ENCODE measurements around the gene LHFPL5.

LHFPL5 gene

DNA sequence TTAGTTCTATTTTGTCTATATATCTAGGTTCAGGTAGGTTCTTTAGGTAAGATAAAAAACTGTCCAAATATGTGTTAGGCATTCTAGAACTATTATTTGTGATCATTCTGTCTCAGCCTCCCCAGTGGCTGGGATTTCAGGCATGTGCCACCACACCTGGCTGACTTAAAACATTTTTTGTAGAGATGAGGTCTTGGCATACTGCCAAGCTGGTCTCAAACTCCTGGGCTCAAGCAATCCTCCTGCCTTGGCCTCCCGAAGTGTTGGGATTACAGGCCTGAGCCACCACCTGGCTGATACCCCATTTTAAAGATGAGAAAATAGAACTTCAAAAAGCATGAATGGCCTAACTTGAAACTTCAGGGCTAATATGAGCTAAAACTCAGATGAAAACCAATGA, 33.9 kb downstream of the LHFPL5 start:
- no peak for DNase-seq (ENCODE audit: low read depth)
- H3K4me3 ChIP-seq (ENCODE audit: low read depth, low read length), result no peak overlapping the region

DNA sequence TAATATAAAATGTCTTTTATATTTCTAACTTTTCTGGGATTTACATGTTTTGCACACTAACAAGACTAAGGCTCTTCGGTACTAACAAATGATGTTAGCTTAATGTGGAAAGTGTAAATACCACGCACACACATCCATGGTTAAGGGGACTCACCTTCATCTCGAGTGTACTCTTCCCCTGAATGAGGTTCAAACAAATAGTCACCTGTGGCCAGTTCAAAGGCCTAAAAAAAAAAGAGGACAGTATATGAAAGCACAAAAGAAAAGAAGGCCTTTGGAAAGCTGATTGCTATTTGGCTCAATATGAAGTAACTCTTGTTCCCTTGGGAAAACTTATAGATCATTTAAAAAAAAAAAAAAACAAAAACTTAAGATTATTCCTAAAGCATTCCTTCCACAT, 37.2 kb downstream of the LHFPL5 start:
- no peak for DNase-seq (ENCODE audit: low read depth)
- H3K4me3 ChIP-seq (ENCODE audit: low read depth, low read length), result no peak overlapping the region

DNA sequence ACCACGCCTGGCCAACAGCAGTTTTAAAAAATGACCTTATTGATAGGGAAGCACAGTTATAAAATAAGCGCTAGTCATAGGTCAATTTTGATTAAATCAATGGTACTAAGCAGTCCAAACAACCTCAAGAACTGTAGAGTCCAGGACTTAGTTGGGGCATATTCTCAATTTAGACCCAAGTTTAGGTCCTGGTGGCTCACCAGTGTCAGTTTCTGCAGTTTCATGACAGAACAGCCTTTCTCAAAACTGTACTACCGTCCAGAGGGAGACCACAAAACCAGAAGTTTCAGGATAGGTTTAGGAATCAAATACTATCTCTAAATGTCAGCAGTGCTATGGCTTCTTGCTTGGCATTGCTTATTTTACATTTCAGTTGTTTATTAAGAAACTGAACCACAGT, 39.1 kb downstream of the LHFPL5 start:
- H3K4me3 ChIP-seq (ENCODE audit: low read depth, low read length), result no peak overlapping the region
- no peak for DNase-seq (ENCODE audit: low read depth)

DNA sequence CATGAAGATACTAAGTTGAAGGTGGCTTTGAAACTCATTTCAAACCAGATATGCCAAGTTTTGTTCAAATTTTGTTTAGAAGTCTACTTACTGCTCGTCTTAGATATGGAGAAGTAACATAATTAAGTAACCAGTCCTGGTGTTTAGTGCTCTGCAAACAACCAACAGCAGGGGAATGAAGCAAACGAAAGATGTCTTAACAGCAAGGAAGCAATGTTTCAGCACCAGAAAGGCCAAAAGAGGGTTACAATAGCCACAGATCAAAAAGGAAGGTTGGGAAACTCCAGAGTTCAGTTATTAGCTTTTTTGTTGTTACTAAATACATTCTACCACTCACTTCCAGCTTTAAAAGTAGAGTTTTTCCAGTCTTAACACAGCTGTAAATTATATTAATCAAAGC, 45.1 kb downstream of the LHFPL5 start:
- no peak overlapping the region for H3K4me3 ChIP-seq (ENCODE audit: low read depth, low read length)
- DNase-seq (ENCODE audit: low read depth), result no peak

DNA sequence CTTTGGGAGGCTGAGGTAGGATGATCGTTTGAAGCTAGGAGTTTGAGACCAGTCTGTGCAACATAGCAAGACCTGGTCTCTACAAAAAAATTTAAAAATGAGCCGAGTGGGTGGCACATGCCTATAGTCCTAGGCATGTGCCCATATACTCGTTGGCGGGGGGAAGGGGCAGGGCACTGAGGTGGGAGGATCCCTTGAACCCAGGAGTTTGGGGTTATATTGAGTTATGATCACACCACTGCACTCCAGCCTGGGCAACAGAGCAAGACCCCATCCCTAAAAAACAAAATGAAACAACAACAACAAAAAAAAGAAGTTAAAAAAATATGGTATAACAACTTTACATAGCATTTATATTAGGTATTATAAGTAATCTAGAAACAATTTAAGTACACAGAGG, 47.8 kb downstream of the LHFPL5 start:
- H3K4me3 ChIP-seq (ENCODE audit: low read depth, low read length), result no peak overlapping the region
- no peak for DNase-seq (ENCODE audit: low read depth)

DNA sequence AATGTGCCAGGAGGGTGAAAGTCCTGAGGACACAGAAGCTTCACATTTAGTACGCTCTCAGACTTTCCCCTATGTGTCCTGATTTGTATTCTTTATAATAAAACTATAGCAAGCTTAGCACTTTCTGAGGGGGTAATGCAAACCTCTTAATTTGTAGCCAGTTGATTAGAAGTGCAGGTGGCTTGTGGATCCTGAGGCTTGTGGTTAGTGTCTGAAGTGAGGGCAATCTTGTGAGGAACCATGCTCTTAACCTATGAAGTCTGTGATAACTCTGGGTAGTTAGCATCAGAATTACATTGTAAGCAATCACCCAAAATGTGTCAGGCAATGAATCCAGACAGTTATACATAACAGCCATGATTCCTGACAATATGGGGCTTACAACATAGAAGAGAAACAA, 51.1 kb downstream of the LHFPL5 start:
- H3K4me3 ChIP-seq (ENCODE audit: low read depth, low read length), result no peak overlapping the region
- no peak for DNase-seq (ENCODE audit: low read depth)

DNA sequence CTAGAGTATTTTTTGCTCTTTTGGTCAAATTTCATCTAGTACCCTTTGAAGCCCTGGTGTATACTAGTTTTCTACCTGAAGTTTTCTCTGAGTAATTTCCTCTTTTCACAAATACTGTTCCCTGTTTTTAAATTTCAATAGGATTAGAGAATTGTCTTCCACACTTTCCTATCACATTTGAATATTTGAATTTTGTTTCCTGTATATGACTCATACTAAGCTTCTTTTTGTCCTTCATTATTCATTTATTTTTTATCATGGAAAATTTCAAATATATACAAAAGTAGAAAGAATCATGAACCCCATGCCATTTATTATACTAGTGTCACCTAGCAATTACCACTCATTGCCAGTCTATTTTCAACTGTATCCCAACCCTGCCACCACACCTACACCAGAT, 52.7 kb downstream of the LHFPL5 start:
- no peak for DNase-seq (ENCODE audit: low read depth)
- no peak overlapping the region for H3K4me3 ChIP-seq (ENCODE audit: low read depth, low read length)

DNA sequence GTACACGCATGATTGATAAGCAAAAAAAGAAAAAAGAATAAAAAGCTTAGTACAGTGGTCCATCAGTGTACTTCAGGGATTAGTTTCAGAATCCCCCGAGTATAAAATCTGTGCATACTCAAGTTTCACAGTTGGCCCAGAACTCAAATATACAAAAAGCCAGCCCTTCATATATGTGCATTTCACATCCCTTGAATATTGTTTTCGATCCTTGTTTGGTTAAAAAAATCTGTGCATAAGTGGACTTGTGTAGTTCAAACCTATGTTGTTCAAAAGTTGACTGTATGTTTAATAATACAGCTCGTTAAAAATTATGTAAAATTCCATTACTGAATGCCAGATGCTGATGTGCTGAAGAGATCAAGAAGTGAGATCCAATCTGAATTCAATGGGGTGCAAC, 54.2 kb downstream of the LHFPL5 start:
- no peak for DNase-seq (ENCODE audit: low read depth)
- no peak overlapping the region for H3K4me3 ChIP-seq (ENCODE audit: low read depth, low read length)
